OCI-LY7 (cell line): Measurements from ENCODE around the gene SBF2. TPM values are rescaled to one million over a fixed set of nuclear protein-coding genes. Genes with fewer than 3 reads are reported as not detected.

ENCODE experiments used
- BruUV-seq: library from RNA; stranded (reverse); fragments of 400-500 nt; replicated peaks from 2 replicates; lab custom pipeline; 2021; lab: Mats Ljungman, UMichigan
- CTCF ChIA-PET: fragments of 300-600 bp; sonication (Branson Sonifier 250); formaldehyde crosslinking; loops from one replicate; lab custom pipeline; 2022; ENCODE audit warnings: antibody characterized with exemption; ENCODE audit not compliant: unreplicated experiment; lab: Charles Lee
- POLR2A ChIA-PET: fragments of 300-600 bp; sonication (Branson Sonifier 250); formaldehyde crosslinking; loops from one replicate; lab custom pipeline; 2022; ENCODE audit warnings: antibody characterized with exemption; lab: Charles Lee
- DNase-seq: peaks from one replicate; pipeline ENCODE4 v3.0.0-alpha.2; 2015; ENCODE audit warnings: low spot score
- H2AFZ ChIP-seq: fragments of 200-600 bp; sonication (generic), shearing (Covaris generic); 2 replicates; pipeline ENCODE4 v1.6.1; 2014; ENCODE audit warnings: mild to moderate bottlenecking, antibody characterized with exemption, low read length, moderate library complexity
- H3K27ac ChIP-seq: fragments of 200-600 bp; sonication (generic); 2 replicates; pipeline ENCODE4 v1.5.1; 2014; ENCODE audit warnings: mixed run types, low read depth, mild to moderate bottlenecking, moderate library complexity, low read length, inconsistent platforms; ENCODE audit not compliant: poor library complexity, severe bottlenecking
- H3K36me3 ChIP-seq: fragments of 200-600 bp; sonication (generic); 2 replicates; pipeline ENCODE4 v1.6.1; 2014; ENCODE audit warnings: mild to moderate bottlenecking, antibody characterized with exemption, low read length, moderate library complexity, mixed read lengths; ENCODE audit not compliant: insufficient read depth
- H3K4me1 ChIP-seq: fragments of 200-600 bp; sonication (generic); 2 replicates; pipeline ENCODE4 v1.5.1; 2014; ENCODE audit warnings: mild to moderate bottlenecking, low read length; ENCODE audit not compliant: insufficient read depth, poor library complexity, severe bottlenecking
- H3K4me2 ChIP-seq: fragments of 200-600 bp; sonication (generic); 2 replicates; pipeline ENCODE4 v1.6.1; 2014; ENCODE audit warnings: mild to moderate bottlenecking, low read length
- H3K4me3 ChIP-seq: fragments of 200-600 bp; sonication (generic); 2 replicates; pipeline ENCODE4 v1.5.1; 2014; ENCODE audit warnings: mild to moderate bottlenecking, low read depth, low read length; ENCODE audit not compliant: poor library complexity, severe bottlenecking
- H3K79me2 ChIP-seq: fragments of 200-600 bp; sonication (generic); 2 replicates; pipeline ENCODE4 v1.6.1; 2016; ENCODE audit warnings: low read depth, mild to moderate bottlenecking, low read length, moderate library complexity, mixed read lengths; ENCODE audit not compliant: insufficient read depth
- H3K9me2 ChIP-seq: fragments of 200-600 bp; sonication (generic); 2 replicates; pipeline ENCODE4 v1.6.1; 2016; ENCODE audit warnings: mild to moderate bottlenecking, low read length, mixed read lengths; ENCODE audit not compliant: insufficient read depth
- H3K9me3 ChIP-seq: fragments of 200-600 bp; sonication (generic); 2 replicates; pipeline ENCODE4 v1.6.1; 2014; ENCODE audit warnings: mild to moderate bottlenecking, mixed run types, low read length, mixed read lengths
- H4K20me1 ChIP-seq: fragments of 200-600 bp; sonication (generic); 2 replicates; pipeline ENCODE4 v1.6.1; 2014; ENCODE audit warnings: mild to moderate bottlenecking, antibody characterized with exemption, low read length, moderate library complexity, mixed read lengths; ENCODE audit not compliant: insufficient read depth
- EZH2phosphoT487 ChIP-seq: fragments of 200-600 bp; sonication (generic); IDR thresholded peaks from 2 replicates; pipeline ENCODE4 v1.6.1; 2018; ENCODE audit warnings: low read depth, borderline replicate concordance, mild to moderate bottlenecking, mixed run types, antibody characterized with exemption, low read length, moderate library complexity, mixed read lengths
- intact Hi-C: fragments of 100-400 bp; cut with micrococcal nuclease; formaldehyde crosslinking; loops from one replicate; pipeline ENCODE4 v1.10.0; 2022; ENCODE audit not compliant: unreplicated experiment
- total RNA-seq, 2 experiments: library from RNA; depleted of rRNA in 1 of 2; stranded (reverse); fragments of >200 nt in 1 of 2; shearing (Covaris generic) in 1 of 2; gene quantifications; 2 replicates each; pipeline ENCODE4 v1.2.3, GENCODE V29; 2014 to 2022
- TF ChIP-seq, protein P1 (sequence below): fragments of 200-600 bp; sonication (generic); conservative IDR thresholded peaks from 2 replicates; pipeline ENCODE4 v1.5.1; 2014; ENCODE audit warnings: mild to moderate bottlenecking, antibody characterized with exemption, low read length, moderate library complexity, mixed read lengths

Gene SBF2
- total RNA-seq, 2 experiments from 2014 or later, result 12.9 to 14.3 TPM

- TF ChIP-seq, protein P1, sequence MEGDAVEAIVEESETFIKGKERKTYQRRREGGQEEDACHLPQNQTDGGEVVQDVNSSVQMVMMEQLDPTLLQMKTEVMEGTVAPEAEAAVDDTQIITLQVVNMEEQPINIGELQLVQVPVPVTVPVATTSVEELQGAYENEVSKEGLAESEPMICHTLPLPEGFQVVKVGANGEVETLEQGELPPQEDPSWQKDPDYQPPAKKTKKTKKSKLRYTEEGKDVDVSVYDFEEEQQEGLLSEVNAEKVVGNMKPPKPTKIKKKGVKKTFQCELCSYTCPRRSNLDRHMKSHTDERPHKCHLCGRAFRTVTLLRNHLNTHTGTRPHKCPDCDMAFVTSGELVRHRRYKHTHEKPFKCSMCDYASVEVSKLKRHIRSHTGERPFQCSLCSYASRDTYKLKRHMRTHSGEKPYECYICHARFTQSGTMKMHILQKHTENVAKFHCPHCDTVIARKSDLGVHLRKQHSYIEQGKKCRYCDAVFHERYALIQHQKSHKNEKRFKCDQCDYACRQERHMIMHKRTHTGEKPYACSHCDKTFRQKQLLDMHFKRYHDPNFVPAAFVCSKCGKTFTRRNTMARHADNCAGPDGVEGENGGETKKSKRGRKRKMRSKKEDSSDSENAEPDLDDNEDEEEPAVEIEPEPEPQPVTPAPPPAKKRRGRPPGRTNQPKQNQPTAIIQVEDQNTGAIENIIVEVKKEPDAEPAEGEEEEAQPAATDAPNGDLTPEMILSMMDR, result no peak
- no peak for TF ChIP-seq EZH2phosphoT487
- intact Hi-C loops, result no loop called here
- Histone ChIP-seq H3K9me3 (no peaks in the 10 kb centered on the region), H3K4me3 (no peak overlapping the region), H3K4me2 (no peak overlapping the region), H3K79me2 (no peaks in the 10 kb centered on the region), H3K36me3 (no peaks in the 10 kb centered on the region), H4K20me1 (no peaks in the 10 kb centered on the region), H2AFZ (no peak overlapping the region), H3K4me1 (no peaks in the 10 kb centered on the region), H3K9me2 (no peaks in the 10 kb centered on the region), H3K27ac (no peak overlapping the region)
- BruUV-seq, result no TSS peak
- no peak for DNase-seq
- POLR2A ChIA-PET, result interaction anchor here (0.7 to 0.9 kb wide), 2 partner anchors 126 to 460 kb away, joined by 3 to 5 read pairs; no protein-coding TSS in a partner anchor
- CTCF ChIA-PET, result no interaction called here
These were observed 35.3 kb upstream of the SBF2 start for GRCh38 chr11:10329356-10329755.

- Histone ChIP-seq H3K27ac (no peak overlapping the region), H3K4me2 (no peak overlapping the region), H3K9me3 (no peaks in the 10 kb centered on the region), H3K4me3 (no peak overlapping the region), H3K4me1 (no peaks in the 10 kb centered on the region), H4K20me1 (no peaks in the 10 kb centered on the region), H2AFZ (no peak overlapping the region), H3K9me2 (no peaks in the 10 kb centered on the region), H3K79me2 (no peaks in the 10 kb centered on the region), H3K36me3 (no peaks in the 10 kb centered on the region)
- DNase-seq, result no peak
- no TSS peak for BruUV-seq
- ChIA-PET POLR2A (no interaction called here), CTCF (no interaction called here)
- TF ChIP-seq, protein P1, result no peak
- no peak for TF ChIP-seq EZH2phosphoT487
- intact Hi-C loops, result no loop called here
These were observed 34.5 kb upstream of the SBF2 start for GRCh38 chr11:10328314-10329098.

DNA sequence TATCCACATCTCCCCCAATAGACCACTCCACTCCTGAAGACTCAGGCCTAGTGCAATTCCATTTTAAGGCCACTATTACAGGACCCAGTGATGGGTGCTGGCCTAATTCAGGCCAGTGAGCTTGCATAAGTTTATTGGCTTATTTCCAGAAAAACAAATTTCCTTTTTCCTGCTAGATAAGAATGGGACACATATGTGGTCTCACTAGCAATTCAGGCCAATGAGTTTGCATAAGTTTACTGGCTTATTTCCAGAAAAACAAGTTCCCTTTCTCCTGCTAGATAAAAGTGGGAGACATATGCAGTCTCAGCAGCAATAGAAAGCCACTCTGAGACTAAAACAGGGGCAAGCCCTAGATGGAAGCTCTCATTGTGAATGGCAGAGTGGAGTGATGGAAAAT, 33.2 kb upstream of the SBF2 start:
- no peak for DNase-seq
- Histone ChIP-seq H3K9me2 (no peaks in the 10 kb centered on the region), H3K27ac (no peak overlapping the region), H2AFZ (no peak overlapping the region), H3K36me3 (no peaks in the 10 kb centered on the region), H3K79me2 (no peaks in the 10 kb centered on the region), H4K20me1 (no peaks in the 10 kb centered on the region), H3K4me1 (peaks cover 8% of the 10 kb centered on the region), H3K4me2 (no peak overlapping the region), H3K4me3 (no peak overlapping the region), H3K9me3 (no peaks in the 10 kb centered on the region)
- ChIA-PET POLR2A (interaction anchor here (0.6 to 0.9 kb wide), 2 partner anchors 50 to 126 kb away, joined by 3 to 4 read pairs; no protein-coding TSS in a partner anchor), CTCF (no interaction called here)
- TF ChIP-seq, protein P1, result no peak
- no peak for TF ChIP-seq EZH2phosphoT487
- intact Hi-C loops, result no loop called here
- no TSS peak for BruUV-seq
